PC-9 (cell line): ENCODE measurements around the gene APOA4. TPM values are rescaled to one million over a fixed set of nuclear protein-coding genes. Genes with fewer than 3 reads are reported as not detected.

ENCODE experiments used
- BruUV-seq: library from RNA; stranded (reverse); fragments of 400-500 nt; replicated peaks from 2 replicates; lab custom pipeline; 2021; lab: Mats Ljungman, UMichigan
- CTCF ChIA-PET: fragments of 300-600 bp; sonication (Branson Sonifier 250); formaldehyde crosslinking; loops from one replicate; lab custom pipeline; 2022; ENCODE audit warnings: antibody characterized with exemption; lab: Charles Lee
- POLR2A ChIA-PET: fragments of 300-600 bp; sonication (Branson Sonifier 250); formaldehyde crosslinking; loops from one replicate; lab custom pipeline; 2022; ENCODE audit warnings: antibody characterized with exemption; ENCODE audit not compliant: unreplicated experiment; lab: Charles Lee
- DNase-seq, 2 experiments: peaks; one replicate each; pipeline versions ENCODE4 v3.0.0 to v3.0.0-alpha.2; 2015 to 2022; ENCODE audit warnings: mixed read lengths in 1 of 2
- H2AFZ ChIP-seq: fragments of 200-600 bp; sonication (generic); 2 replicates; pipeline ENCODE4 v1.8.1; 2017; ENCODE audit warnings: antibody characterized with exemption
- H3F3A ChIP-seq: fragments of 200-600 bp; sonication (generic); 2 replicates; pipeline ENCODE4 v1.8.1; 2017; ENCODE audit warnings: antibody characterized with exemption, mild to moderate bottlenecking, low read depth; ENCODE audit not compliant: insufficient read depth
- H3K27ac ChIP-seq: fragments of 200-600 bp; sonication (generic); 2 replicates; pipeline ENCODE4 v1.6.1; 2016; ENCODE audit warnings: mixed run types
- H3K27me3 ChIP-seq: fragments of 200-600 bp; sonication (generic); 2 replicates; pipeline ENCODE4 v1.6.1; 2016; ENCODE audit warnings: low read depth, mixed run types; ENCODE audit not compliant: insufficient read depth
- H3K36me3 ChIP-seq: fragments of 200-600 bp; sonication (generic); 2 replicates; pipeline ENCODE4 v1.6.1; 2016; ENCODE audit warnings: low read depth, mixed run types
- H3K4me1 ChIP-seq: fragments of 200-600 bp; sonication (generic); replicated peaks from 2 replicates; pipeline ENCODE4 v1.6.1; 2016; ENCODE audit warnings: mixed run types; ENCODE audit not compliant: insufficient read depth
- H3K4me2 ChIP-seq: fragments of 200-600 bp; sonication (generic); 2 replicates; pipeline ENCODE4 v1.6.1; 2017; ENCODE audit warnings: mixed run types
- H3K4me3 ChIP-seq: fragments of 200-600 bp; sonication (generic); 2 replicates; pipeline ENCODE4 v1.6.1; 2016; ENCODE audit warnings: mixed run types
- H3K79me2 ChIP-seq: fragments of 200-600 bp; sonication (generic); 2 replicates; pipeline ENCODE4 v1.6.1; 2017; ENCODE audit warnings: low read depth, mixed run types
- H3K9me2 ChIP-seq: fragments of 200-600 bp; sonication (generic); 2 replicates; pipeline ENCODE4 v1.8.1; 2017; ENCODE audit warnings: mild to moderate bottlenecking; ENCODE audit not compliant: insufficient read depth
- H3K9me3 ChIP-seq: fragments of 200-600 bp; sonication (generic); 2 replicates; pipeline ENCODE4 v1.8.1; 2016; ENCODE audit warnings: low read depth; ENCODE audit not compliant: insufficient read depth
- H4K20me1 ChIP-seq: fragments of 200-600 bp; sonication (generic); 2 replicates; pipeline ENCODE4 v1.8.1; 2017; ENCODE audit not compliant: insufficient read depth
- CTCF ChIP-seq: fragments of 200-600 bp; sonication (generic); conservative IDR thresholded peaks from 2 replicates; pipeline ENCODE4 v1.6.1; 2017; ENCODE audit warnings: mixed run types, antibody characterized with exemption, mild to moderate bottlenecking, moderate library complexity
- EZH2 ChIP-seq: fragments of 200-600 bp; sonication (generic); IDR thresholded peaks from 2 replicates; pipeline ENCODE4 v1.8.0; 2017; ENCODE audit warnings: antibody characterized with exemption, low read depth
- intact Hi-C: fragments of 100-400 bp; cut with micrococcal nuclease; formaldehyde crosslinking; loops from one replicate; pipeline ENCODE4 v1.10.0; 2022; ENCODE audit not compliant: unreplicated experiment
- total RNA-seq: library from RNA; stranded (reverse); gene quantifications from 2 replicates; pipeline ENCODE4 v1.2.3, GENCODE V29; 2021

The APOA4 gene
- total RNA-seq, 1 experiment from 2014 or later, result not detected

- Histone ChIP-seq H3K79me2 (no peaks in the 10 kb centered on the region), H4K20me1 (no peaks in the 10 kb centered on the region), H3K4me2 (no peak overlapping the region), H2AFZ (no peak overlapping the region), H3K27ac (no peak overlapping the region), H3K4me3 (no peak overlapping the region), H3K4me1 (peaks cover 9% of the 10 kb centered on the region; the same call in 1 of the 2 replicates), H3F3A (peaks cover 2% of the 10 kb centered on the region), H3K9me3 (no peaks in the 10 kb centered on the region), H3K36me3 (no peaks in the 10 kb centered on the region), H3K27me3 (no peaks in the 10 kb centered on the region), H3K9me2 (no peaks in the 10 kb centered on the region)
- intact Hi-C loops, result no loop called here
- no peak for DNase-seq
- ChIA-PET CTCF (no interaction called here), POLR2A (no interaction called here)
- no TSS peak for BruUV-seq
- TF ChIP-seq EZH2 (no peak), CTCF (no peak)
These were observed 25.3 kb downstream of the APOA4 start for GRCh38 chr11:116797816-116798215.

- Histone ChIP-seq H3K27me3 (no peaks in the 10 kb centered on the region), H3K79me2 (no peaks in the 10 kb centered on the region), H4K20me1 (no peaks in the 10 kb centered on the region), H2AFZ (no peak overlapping the region), H3K9me3 (no peaks in the 10 kb centered on the region), H3K4me2 (no peak overlapping the region), H3K9me2 (no peaks in the 10 kb centered on the region), H3K4me3 (no peak overlapping the region), H3F3A (peaks cover 5% of the 10 kb centered on the region), H3K27ac (no peak overlapping the region), H3K4me1 (peaks cover 12% of the 10 kb centered on the region; the same call in 1 of the 2 replicates), H3K36me3 (no peaks in the 10 kb centered on the region)
- intact Hi-C loops, result no loop called here
- TF ChIP-seq EZH2, result no peak
- TF ChIP-seq CTCF, result no peak
- no peak for DNase-seq
- POLR2A ChIA-PET, result no interaction called here
- CTCF ChIA-PET, result interaction anchor here (0.7 kb wide), 1 partner anchor 700 kb away, joined by 3 read pairs; no protein-coding TSS in a partner anchor
- no TSS peak for BruUV-seq
These were observed 26.6 kb downstream of the APOA4 start for GRCh38 chr11:116796548-116796947.

- CTCF ChIA-PET, result no interaction called here
These were observed 28.3 kb downstream of the APOA4 start for GRCh38 chr11:116794851-116795250.

More at GRCh38 chr11:116794851-116795250, 28.3 kb downstream of the APOA4 start:
- no peaks in the 10 kb centered on the region for H4K20me1 ChIP-seq
- no peak overlapping the region for H2AFZ ChIP-seq
- no peaks in the 10 kb centered on the region for H3K79me2 ChIP-seq
- TF ChIP-seq CTCF (no peak), EZH2 (no peak)
- H3F3A ChIP-seq, result peaks cover 5% of the 10 kb centered on the region
- no peak for DNase-seq
- no peak overlapping the region for H3K4me2 ChIP-seq
- no peaks in the 10 kb centered on the region for H3K36me3 ChIP-seq
- no peaks in the 10 kb centered on the region for H3K9me2 ChIP-seq
- no peak overlapping the region for H3K27ac ChIP-seq
- intact Hi-C loops, result no loop called here
- H3K4me3 ChIP-seq, result no peak overlapping the region
- BruUV-seq, result no TSS peak
- no peaks in the 10 kb centered on the region for H3K9me3 ChIP-seq
- peaks cover 8% of the 10 kb centered on the region; the same call in 1 of the 2 replicates for H3K4me1 ChIP-seq
- POLR2A ChIA-PET, result interaction anchor here (0.7 kb wide), 1 partner anchor 436 kb away, joined by 3 read pairs; no protein-coding TSS in a partner anchor
- H3K27me3 ChIP-seq, result no peaks in the 10 kb centered on the region
